K562 (cell line): Measurements from ENCODE around the gene PRXL2A. TPM values are rescaled to one million over a fixed set of nuclear protein-coding genes. Genes with fewer than 3 reads are reported as not detected.

Experiments used
- ATAC-seq: fragments of 200-7000 bp; cut with Tn5 transposase; 3 replicates; pipeline ENCODE4 v1.9.1; 2020; ENCODE audit warnings: moderate library complexity
- BruUV-seq: library from RNA; stranded (reverse); fragments of 400-500 nt; replicated peaks from 2 replicates; lab custom pipeline; 2021; lab: Mats Ljungman, UMichigan
- CTCF ChIA-PET: fragments of 300-600 bp; formaldehyde crosslinking; extraction: SDS; loops from one replicate; lab custom pipeline; 2021; ENCODE audit warnings: low intra/inter-chr PET ratio; lab: Yijun Ruan, JAX
- POLR2A ChIA-PET: fragments of 300-600, 350-650 bp; sonication (Branson Sonifier 250); formaldehyde crosslinking; extraction: SDS; loops from one replicate; lab custom pipeline; 2021; ENCODE audit warnings: antibody characterized with exemption, inconsistent platforms; lab: Yijun Ruan, JAX
- DNase-seq, 4 experiments: peaks; one replicate each; pipeline versions ENCODE4 v3.0.0 to v3.0.0-alpha.2; 2011 to 2018; ENCODE audit warnings: low spot score in 3 of 4, mixed read lengths in 3 of 4; ENCODE audit errors: extremely low read depth in 1 of 4
- FAIRE-seq: peaks from 2 replicates; lab custom pipeline; 2011; peaks lifted over from hg19 to GRCh38; lab: Jason Lieb, UNC
- H2AFZ ChIP-seq: 2 replicates; pipeline ENCODE4 v1.6.0; 2011; ENCODE audit warnings: low read depth, low read length, control low read depth, inconsistent platforms
- H3K27ac ChIP-seq: fragments of 200-600 bp; 3 replicates; pipeline ENCODE4 v1.8.0; 2011; ENCODE audit warnings: low read depth, mild to moderate bottlenecking, control low read depth, inconsistent platforms, low read length, moderate library complexity, mixed read lengths; ENCODE audit errors: extremely low read depth
- H3K27me3 ChIP-seq, 2 experiments: fragments of 300-600 bp in 1 of 2; 2 replicates in 1 of 2; 3 replicates in 1 of 2; pipeline versions ENCODE4 v1.6.0 to v1.8.0; 2011; ENCODE audit warnings: inconsistent platforms in 2 of 2, low read length in 2 of 2, mild to moderate bottlenecking in 1 of 2, mixed read lengths in 1 of 2, moderate library complexity in 1 of 2; ENCODE audit not compliant: control insufficient read depth in 2 of 2, insufficient read depth in 2 of 2
- H3K36me3 ChIP-seq: fragments of 300-600 bp; 3 replicates; pipeline ENCODE4 v1.8.0; 2011; ENCODE audit warnings: mild to moderate bottlenecking, low read length, inconsistent platforms; ENCODE audit not compliant: control insufficient read depth, insufficient read depth
- H3K4me1 ChIP-seq, 2 experiments: fragments of 200-600 bp in 1 of 2; replicated peaks in 1 of 2; 2 replicates in 1 of 2; 3 replicates in 1 of 2; pipeline versions ENCODE4 v1.5.1 to v1.8.0; 2011; ENCODE audit warnings: inconsistent platforms in 2 of 2, low read length in 2 of 2, mild to moderate bottlenecking in 1 of 2, mixed read lengths in 1 of 2, moderate library complexity in 1 of 2; ENCODE audit not compliant: control insufficient read depth in 2 of 2, insufficient read depth in 2 of 2
- H3K4me2 ChIP-seq: 2 replicates; pipeline ENCODE4 v1.6.1; 2011; ENCODE audit warnings: low read length, control low read depth, inconsistent platforms, mixed read lengths; ENCODE audit not compliant: insufficient read depth
- H3K4me3 ChIP-seq: fragments of 200-600 bp; sonication (generic), shearing (Covaris generic); 2 replicates; pipeline ENCODE4 v1.5.1; 2016; ENCODE audit warnings: control low read depth, inconsistent platforms
- H3K79me2 ChIP-seq: fragments of 200-600 bp; 3 replicates; pipeline ENCODE4 v1.8.0; 2011; ENCODE audit warnings: low read length, inconsistent platforms; ENCODE audit not compliant: control insufficient read depth, insufficient read depth
- H3K9ac ChIP-seq, 2 experiments: 2 replicates each; pipeline versions ENCODE4 v1.6.0 to v1.6.1; 2011; ENCODE audit warnings: low read depth in 2 of 2, low read length in 2 of 2, control low read depth in 1 of 2, inconsistent platforms in 1 of 2, mild to moderate bottlenecking in 1 of 2, mixed read lengths in 1 of 2; ENCODE audit not compliant: insufficient read depth in 1 of 2
- H3K9me1 ChIP-seq: one replicate; pipeline ENCODE4 v1.6.0; 2011; ENCODE audit warnings: inconsistent platforms, mild to moderate bottlenecking, low read length, moderate library complexity; ENCODE audit not compliant: control insufficient read depth, insufficient read depth
- H3K9me3 ChIP-seq: replicated peaks from 2 replicates; pipeline ENCODE4 v1.5.1; 2011; ENCODE audit warnings: low read depth, low read length, inconsistent platforms; ENCODE audit not compliant: control insufficient read depth, insufficient read depth
- H4K20me1 ChIP-seq: replicated peaks from 2 replicates; pipeline ENCODE4 v1.6.1; 2011; ENCODE audit warnings: low read length, inconsistent platforms, mixed read lengths; ENCODE audit not compliant: control insufficient read depth, insufficient read depth
- ADNP ChIP-seq: fragments of 200-800 bp; sonication (Bioruptor generic); IDR thresholded peaks from 2 replicates; pipeline ENCODE4 v1.6.1; 2016; ENCODE audit warnings: missing genetic modification characterization, missing compliant biosample characterization
- ARID4B ChIP-seq: sonication (generic); formaldehyde crosslinking; IDR thresholded peaks from 2 replicates; pipeline ENCODE4 v1.8.0; 2022; ENCODE audit warnings: mild to moderate bottlenecking, missing genetic modification reagents
- FUS ChIP-seq: fragments of 200-400 bp; formaldehyde crosslinking; optimal IDR thresholded peaks from 2 replicates; pipeline ENCODE3; 2017; ENCODE audit warnings: low read depth, low read length
- HLTF ChIP-seq: fragments of 450-650 bp; IDR thresholded peaks from 2 replicates; pipeline ENCODE4 v1.6.1; 2016
- HSF4 ChIP-seq: fragments of 250-450 bp; sonication (Bioruptor Pico); IDR thresholded peaks from 2 replicates; pipeline ENCODE4 v2.1.2; 2022; ENCODE audit warnings: mild to moderate bottlenecking, moderate library complexity, borderline replicate concordance
- MIER1 ChIP-seq: fragments of 450-650 bp; IDR thresholded peaks from 2 replicates; pipeline ENCODE4 v1.6.1; 2016; ENCODE audit warnings: antibody characterized with exemption, mild to moderate bottlenecking, low read depth
- PHF21A ChIP-seq: fragments of 450-650 bp; IDR thresholded peaks from 2 replicates; pipeline ENCODE4 v1.6.1; 2017; ENCODE audit warnings: low read depth, borderline replicate concordance
- SP2 ChIP-seq: IDR thresholded peaks from 2 replicates; pipeline ENCODE4 v1.6.1; 2011; ENCODE audit warnings: mild to moderate bottlenecking, low read depth, low read length, moderate library complexity; ENCODE audit not compliant: poor library complexity, severe bottlenecking; ENCODE audit errors: extremely low read depth
- ZNF212 ChIP-seq: fragments of 450-650 bp; formaldehyde crosslinking; IDR thresholded peaks from 2 replicates; pipeline ENCODE4 v1.4.0; 2020; ENCODE audit warnings: mild to moderate bottlenecking
- ZNF324 ChIP-seq: fragments of 250-450 bp; sonication (Bioruptor Pico); IDR thresholded peaks from 2 replicates; pipeline ENCODE4 v1.4.0; 2020; ENCODE audit warnings: mild to moderate bottlenecking
- ZNF384 ChIP-seq: IDR thresholded peaks from 2 replicates; pipeline ENCODE4 v1.6.1; 2012; ENCODE audit warnings: low read depth, low read length, improper control_type of control experiment
- ZNF431 ChIP-seq: sonication (generic); formaldehyde crosslinking; IDR thresholded peaks from 2 replicates; pipeline ENCODE4 v1.8.0; 2022; ENCODE audit warnings: mild to moderate bottlenecking, missing genetic modification reagents
- ZNF740 ChIP-seq, 3 experiments: fragments of 200-800 bp in 1 of 3; sonication (Bioruptor generic) in 1 of 3; sonication (generic) in 1 of 3; formaldehyde crosslinking in 1 of 3; IDR thresholded peaks; 2 replicates each; pipeline versions ENCODE4 v1.6.1 to v1.8.0; 2016 to 2022; ENCODE audit warnings: mild to moderate bottlenecking in 2 of 3, missing compliant biosample characterization in 2 of 3, missing genetic modification characterization in 2 of 3, missing genetic modification reagents in 1 of 3
- WGBS: fragments of 100-300 bp; shearing (Covaris generic); methylation state at CpG from one replicate; pipeline ENCODE4 v1.1.6; 2016; ENCODE audit warnings: low coverage, mixed read lengths; ENCODE audit not compliant: insufficient coverage; ENCODE audit errors: missing lambda C conversion rate; 5-methylcytosine and 5-hydroxymethylcytosine counted together
- in situ Hi-C: fragments of 300-500 bp; cut with MboI; formaldehyde crosslinking; loops from 4 replicates; pipeline ENCODE4 v1.15.0; 2018; ENCODE audit warnings: inconsistent platforms, mixed read lengths
- intact Hi-C: fragments of 100-400 bp; cut with micrococcal nuclease; formaldehyde crosslinking; loops from 2 replicates; pipeline ENCODE4 v1.14.2; 2022
- polyA plus RNA-seq, 8 experiments: library from polyadenylated mRNA; depleted of rRNA in 4 of 8; stranded (reverse) in 5 of 8; unstranded in 3 of 8; fragments of >200 nt; fragmentation: Nextera tagmentation in 2 of 8; fragmentation: Illumina TruSeq in 1 of 8; extraction: Ambion mirVana in 2 of 8; extraction: Trizol in 1 of 8; gene quantifications; 2 replicates each; pipeline versions ENCODE4 v1.2.1 to v1.2.3, GENCODE V29; 2011 to 2014; ENCODE audit warnings: inconsistent platforms in 1 of 8, missing spikeins in 1 of 8
- total RNA-seq, 7 experiments: library from RNA; depleted of rRNA in 6 of 7; stranded (reverse); fragments of >200 nt in 6 of 7; fragmentation: Illumina TruSeq in 2 of 7; extraction: Trizol in 2 of 7; gene quantifications; 2 replicates each; pipeline versions ENCODE4 v1.2.1 to v1.2.3, GENCODE V29; 2011 to 2021; ENCODE audit warnings: low replicate concordance in 1 of 7
- TF ChIP-seq, protein P1 (sequence below): fragments of 450-650 bp; formaldehyde crosslinking; IDR thresholded peaks from 2 replicates; pipeline ENCODE4 v1.4.0; 2022; ENCODE audit warnings: missing genetic modification characterization

Gene PRXL2A
- total and polyA plus RNA-seq, 9 of the 15 experiments (the other 6 are each of a cell fraction or from before 2014, with no cell fraction given) = 0.14 to 1.2 (median 0.75) TPM

DNA sequence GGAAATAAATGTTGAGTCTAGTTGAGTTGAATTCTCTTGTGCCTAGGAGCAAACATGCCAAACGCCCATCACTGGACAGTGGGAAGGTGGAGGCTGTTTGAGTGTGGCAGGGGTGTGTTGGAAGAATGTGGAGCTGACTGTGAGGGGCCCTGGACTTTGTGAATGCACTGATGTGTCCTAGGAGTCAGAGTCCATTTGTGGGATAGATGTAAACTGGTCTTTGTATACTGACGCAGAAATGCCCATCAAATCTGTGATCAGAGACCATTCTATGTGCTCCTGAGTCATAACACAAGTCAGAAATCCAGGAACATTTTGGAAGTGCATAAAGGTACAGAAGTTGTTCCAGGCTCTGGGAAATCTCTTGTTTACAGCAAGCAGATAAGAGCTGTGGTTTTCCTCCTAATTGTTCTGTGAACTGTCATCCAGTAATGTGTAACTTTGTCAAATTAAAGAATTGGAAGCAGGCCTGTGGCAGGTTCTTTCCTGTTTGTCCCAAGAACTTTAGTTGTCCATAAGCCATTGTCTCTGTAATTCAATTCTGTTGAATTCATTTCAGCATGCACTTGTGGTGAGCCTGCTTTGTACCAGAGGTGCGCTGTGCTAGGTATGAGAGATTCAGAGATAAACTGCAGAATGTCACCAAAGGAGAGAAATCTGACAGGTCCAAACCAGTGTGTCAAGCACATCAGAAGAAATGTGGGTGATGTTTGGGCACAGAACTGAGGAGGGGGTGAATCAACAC lies 7.6 kb downstream of the PRXL2A start:
- H3K9ac ChIP-seq = no peak overlapping the region

More for the DNA sequence above, 7.6 kb downstream of the PRXL2A start:
- no peaks in the 10 kb centered on the region for H3K9me1 ChIP-seq
- ChIA-PET CTCF (no interaction called here), POLR2A (interaction anchor here (0.7 kb wide), 1 partner anchor 17 kb away, joined by 3 read pairs; no protein-coding TSS in a partner anchor)
- no peak overlapping the region for H2AFZ ChIP-seq
- no peaks in the 10 kb centered on the region for H3K9me3 ChIP-seq
- no peak overlapping the region for H3K27ac ChIP-seq
- H3K4me2 ChIP-seq = no peak overlapping the region
- no peaks in the 10 kb centered on the region for H3K79me2 ChIP-seq
- H3K4me1 ChIP-seq = peaks cover 10 to 25% of the 10 kb centered on the region in 2 experiments; a peak in 4 of 5 replicates
- no peak for FAIRE-seq
- H3K27me3 ChIP-seq = peaks cover 14 to 18% of the 10 kb centered on the region in 2 experiments
- intact Hi-C loops = no loop called here
- no peaks in the 10 kb centered on the region for H4K20me1 ChIP-seq
- no peak for DNase-seq
- no peak overlapping the region for H3K4me3 ChIP-seq
- H3K36me3 ChIP-seq = no peaks in the 10 kb centered on the region
- BruUV-seq = no TSS peak
- in situ Hi-C loops = no loop called here
- 17% methylated on average over 3 of the region's 3 CpGs for WGBS
- ATAC-seq = no peak
- TF ChIP-seq MIER1 = no peak
- no peak for TF ChIP-seq HSF4 (CRISPR knock-in tag)
- no peak for TF ChIP-seq ARID4B (CRISPR knock-in tag)
- no peak for TF ChIP-seq ZNF384
- TF ChIP-seq, protein P1, sequence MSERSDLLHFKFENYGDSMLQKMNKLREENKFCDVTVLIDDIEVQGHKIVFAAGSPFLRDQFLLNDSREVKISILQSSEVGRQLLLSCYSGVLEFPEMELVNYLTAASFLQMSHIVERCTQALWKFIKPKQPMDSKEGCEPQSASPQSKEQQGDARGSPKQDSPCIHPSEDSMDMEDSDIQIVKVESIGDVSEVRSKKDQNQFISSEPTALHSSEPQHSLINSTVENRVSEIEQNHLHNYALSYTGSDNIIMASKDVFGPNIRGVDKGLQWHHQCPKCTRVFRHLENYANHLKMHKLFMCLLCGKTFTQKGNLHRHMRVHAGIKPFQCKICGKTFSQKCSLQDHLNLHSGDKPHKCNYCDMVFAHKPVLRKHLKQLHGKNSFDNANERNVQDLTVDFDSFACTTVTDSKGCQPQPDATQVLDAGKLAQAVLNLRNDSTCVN = no peak
- TF ChIP-seq ZNF740 (CRISPR knock-in tag; IDR thresholded peaks at IDR 0.05) = no peak
- no peak for TF ChIP-seq ZNF740 (tag; IDR thresholded peaks at IDR 0.05)
- TF ChIP-seq ZNF324 (CRISPR knock-in tag) = no peak
- no peak for TF ChIP-seq HLTF
- no peak for TF ChIP-seq SP2
- TF ChIP-seq ZNF212 (CRISPR knock-in tag) = no peak
- no peak for TF ChIP-seq FUS
- no peak for TF ChIP-seq ADNP
- no peak for TF ChIP-seq ZNF431
- no peak for TF ChIP-seq PHF21A
